ENCODE measurements around the gene ZNF135. TPM values are rescaled to one million over a fixed set of nuclear protein-coding genes. Genes with fewer than 3 reads are reported as not detected.
A peak's percentile ranks its signal among the peaks of the same experiment; 100 is the strongest.

Gene ZNF135
- polyA plus RNA-seq, 1 of the 3 experiments (the other 2 are of a cell fraction), result 0.41 TPM

GRCh38 chr19:58097349-58097748 is 38.3 kb downstream of the ZNF135 start (continued):
- TF ChIP-seq REST (IDR thresholded peaks at IDR 0.05; ENCODE audit: low read depth, low read length) (no peak), MAX (IDR thresholded peaks at IDR 0.05; ENCODE audit: low read depth) (no peak), FOSL2 (IDR thresholded peaks at IDR 0.05; ENCODE audit: borderline replicate concordance, low read depth) (no peak), MXI1 (IDR thresholded peaks at IDR 0.05; ENCODE audit: low read depth, low read length) (no peak), RAD21 (IDR thresholded peaks at IDR 0.05; ENCODE audit: low read length) (no peak), MEF2A (IDR thresholded peaks at IDR 0.05; ENCODE audit: borderline replicate concordance, low read depth) (no peak)

GRCh38 chr19:58097781-58098681 is 38.9 kb downstream of the ZNF135 start, which contains the start of gene ZSCAN18:
Gene ZSCAN18 (minus strand): TSS chr19:58098231. CDS start chr19:58090267, 7,964 bp downstream.
- no peaks in the 10 kb centered on the region for H3F3A ChIP-seq (replicated peaks; ENCODE audit: insufficient read depth)
- ChIA-PET POLR2A (interaction anchor here (1.5 kb wide), 1 partner anchor 96 kb away, joined by 4 read pairs; the partner anchor contains the start of gene ZNF606), CTCF (interaction anchor here (0.8 kb wide), 1 partner anchor 57 kb away, joined by 3 read pairs; no protein-coding TSS in a partner anchor)
- H3K36me3 ChIP-seq (replicated peaks in 1 of 2; ENCODE audit: control insufficient read depth in 1 of 2, insufficient read depth in 2 of 2, low read length in 1 of 2), result no peaks in the 10 kb centered on the region
- no peaks in the 10 kb centered on the region for H3K27me3 ChIP-seq (ENCODE audit: insufficient read depth)
- H3K9me2 ChIP-seq, result no peaks in the 10 kb centered on the region
- peak within 1 kb of the TSS; percentile 91 for H3K9ac ChIP-seq
- H3K79me2 ChIP-seq (ENCODE audit: insufficient read depth), result no peaks in the 10 kb centered on the region
- no peaks in the 10 kb centered on the region for H3K9me3 ChIP-seq
- peak within 1 kb of the TSS; percentile 95 for H3K4me2 ChIP-seq
- peaks cover 0 to 11% of the 10 kb centered on the region in 2 experiments; a peak in 1 of 4 replicates for H3K4me1 ChIP-seq (ENCODE audit: control insufficient read depth in 1 of 2, insufficient read depth in 2 of 2, low read depth in 1 of 2, low read length in 1 of 2)
- peak within 1 kb of the TSS; percentile 85; the same call in 1 of the 2 replicates for H2AFZ ChIP-seq (ENCODE audit: low read depth)
- peak within 1 kb of the TSS; percentile 70 to 82 for H3K4me3 ChIP-seq (ENCODE audit: low read depth in 2 of 2, low read length in 1 of 2)
- WGBS (ENCODE audit: low lambda C conversion rate), result 5% methylated on average over 36 of the region's 67 CpGs
- H3K27ac ChIP-seq (ENCODE audit: low read depth in 2 of 2, low read length in 1 of 2), result peak within 1 kb of the TSS; percentile 65 to 86; a peak in 3 of 4 replicates
- DNase-seq, result peak; percentile 99
- no peaks in the 10 kb centered on the region for H4K20me1 ChIP-seq (ENCODE audit: insufficient read depth)
- TF ChIP-seq FOXM1 (IDR thresholded peaks at IDR 0.05; ENCODE audit: low read depth) (no peak), ELF1 (IDR thresholded peaks at IDR 0.05) (no peak), JUND (IDR thresholded peaks at IDR 0.05) (no peak), SIN3A (IDR thresholded peaks at IDR 0.05; ENCODE audit: borderline replicate concordance, low read depth, low read length) (no peak), NRF1 (IDR thresholded peaks at IDR 0.05; ENCODE audit: low read depth, low read length) (peak; percentile 73), RAD21 (IDR thresholded peaks at IDR 0.05; ENCODE audit: low read length) (no peak), REST (IDR thresholded peaks at IDR 0.05; ENCODE audit: low read depth, low read length) (no peak), TEAD4 (IDR thresholded peaks at IDR 0.05; ENCODE audit: borderline replicate concordance, insufficient read depth) (no peak), TAF1 (IDR thresholded peaks at IDR 0.05; ENCODE audit: borderline replicate concordance, low read depth, low read length) (peak; percentile 47; the same call in 1 of the 2 replicates), SMC3 (IDR thresholded peaks at IDR 0.05; ENCODE audit: low read depth, low read length) (no peak), CTCF (IDR thresholded peaks at IDR 0.05) (no peak), TCF12 (IDR thresholded peaks at IDR 0.05) (no peak), PBX3 (IDR thresholded peaks at IDR 0.05) (peak; percentile 96), MXI1 (IDR thresholded peaks at IDR 0.05; ENCODE audit: low read depth, low read length) (peak; percentile 77), EZH2phosphoT487 (IDR thresholded peaks at IDR 0.05; ENCODE audit: borderline replicate concordance, low read depth) (no peak), CHD2 (IDR thresholded peaks at IDR 0.05; ENCODE audit: low read length, partially characterized antibody) (peak; percentile 65), MEF2A (IDR thresholded peaks at IDR 0.05; ENCODE audit: borderline replicate concordance, low read depth) (no peak)

All from SK-N-SH (cell line).